Measurements from ENCODE around the gene C3orf18. TPM values are rescaled to one million over a fixed set of nuclear protein-coding genes. Genes with fewer than 3 reads are reported as not detected.

The C3orf18 gene
- total and polyA plus RNA-seq, 10 of the 15 experiments (the other 5 are each of a cell fraction or from before 2014, with no cell fraction given), result 0.06 to 3.2 (median 0.66) TPM

DNA sequence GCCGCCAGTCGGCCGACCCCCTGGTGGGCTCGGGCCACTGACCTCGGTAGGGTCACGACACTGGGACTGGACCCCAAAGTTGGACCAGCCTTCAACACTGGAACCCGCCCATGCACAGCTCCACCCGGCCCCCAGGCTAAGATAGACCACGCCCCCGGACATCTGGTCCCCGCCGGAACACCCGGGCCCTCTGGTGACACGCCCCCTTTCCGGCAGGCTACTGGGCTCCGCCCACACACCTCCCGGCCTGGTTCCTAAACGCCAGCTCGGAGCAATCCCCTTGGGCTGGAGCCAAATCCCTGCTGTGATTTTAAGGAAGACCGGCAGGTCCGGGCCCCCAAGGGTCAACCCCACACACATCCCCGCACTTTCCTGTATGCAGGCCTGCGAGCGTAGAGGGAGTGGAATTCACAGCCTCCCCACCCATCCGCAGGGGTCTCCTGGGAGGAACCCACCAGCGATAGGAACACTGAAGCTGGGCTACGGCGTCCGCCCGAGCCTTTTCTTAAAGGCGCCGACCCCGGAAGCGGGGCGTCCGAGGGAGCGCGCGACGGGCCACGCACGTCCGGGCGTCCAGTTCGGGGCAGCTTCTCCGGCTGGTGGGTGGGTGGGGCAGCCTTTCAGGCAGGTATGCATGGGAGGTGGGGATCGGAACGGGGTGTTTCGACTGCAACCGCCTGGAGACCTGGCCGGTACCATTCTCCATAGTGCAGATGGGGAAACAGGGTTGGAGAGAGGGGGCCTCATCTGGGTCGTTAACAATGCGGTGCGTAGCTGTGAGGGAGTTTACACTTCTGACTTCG is 1.6 kb upstream of the C3orf18 start, which contains the start of gene HEMK1 (continued):
- TF ChIP-seq RAD21 (IDR thresholded peaks at IDR 0.05; ENCODE audit: insufficient read depth, low read depth, low read length) (no peak), E4F1 (IDR thresholded peaks at IDR 0.05; ENCODE audit: borderline replicate concordance, partially characterized antibody) (peak; percentile 82), ZZZ3 (IDR thresholded peaks at IDR 0.05; ENCODE audit: control insufficient read depth, insufficient read length, low read depth) (no peak), MYB (IDR thresholded peaks at IDR 0.05; ENCODE audit: borderline replicate concordance, low read depth, low read length) (no peak), HDGF (IDR thresholded peaks at IDR 0.05) (no peak), SP1 (IDR thresholded peaks at IDR 0.05; ENCODE audit: low read depth, low read length) (peak; percentile 75), LARP7 (IDR thresholded peaks at IDR 0.05) (peak; percentile 51), RCOR1 (conservative IDR thresholded peaks at IDR 0.05; ENCODE audit: low read depth, low read length) (peak; percentile 61; the same call in 1 of the 2 replicates), POU2F2 (IDR thresholded peaks at IDR 0.05; ENCODE audit: borderline replicate concordance, low read depth, low read length) (0 out of 3 replicates have a peak, but pooled peaks have one; percentile 38), IRF4 (IDR thresholded peaks at IDR 0.05; ENCODE audit: low read depth, low read length) (no peak), ZNF217 (IDR thresholded peaks at IDR 0.05) (peak; percentile 23; the same call in 1 of the 2 replicates), SMAD5 (IDR thresholded peaks at IDR 0.05; ENCODE audit: low read depth) (no peak; the same call in 1 of the 2 replicates), GABPA (IDR thresholded peaks at IDR 0.05; ENCODE audit: low read depth) (peak; percentile 98), NR2C1 (IDR thresholded peaks at IDR 0.05) (peak; percentile 91), ZSCAN29 (IDR thresholded peaks at IDR 0.05) (peak; percentile 50; the same call in 1 of the 2 replicates)
- TF ChIP-seq, protein P1, sequence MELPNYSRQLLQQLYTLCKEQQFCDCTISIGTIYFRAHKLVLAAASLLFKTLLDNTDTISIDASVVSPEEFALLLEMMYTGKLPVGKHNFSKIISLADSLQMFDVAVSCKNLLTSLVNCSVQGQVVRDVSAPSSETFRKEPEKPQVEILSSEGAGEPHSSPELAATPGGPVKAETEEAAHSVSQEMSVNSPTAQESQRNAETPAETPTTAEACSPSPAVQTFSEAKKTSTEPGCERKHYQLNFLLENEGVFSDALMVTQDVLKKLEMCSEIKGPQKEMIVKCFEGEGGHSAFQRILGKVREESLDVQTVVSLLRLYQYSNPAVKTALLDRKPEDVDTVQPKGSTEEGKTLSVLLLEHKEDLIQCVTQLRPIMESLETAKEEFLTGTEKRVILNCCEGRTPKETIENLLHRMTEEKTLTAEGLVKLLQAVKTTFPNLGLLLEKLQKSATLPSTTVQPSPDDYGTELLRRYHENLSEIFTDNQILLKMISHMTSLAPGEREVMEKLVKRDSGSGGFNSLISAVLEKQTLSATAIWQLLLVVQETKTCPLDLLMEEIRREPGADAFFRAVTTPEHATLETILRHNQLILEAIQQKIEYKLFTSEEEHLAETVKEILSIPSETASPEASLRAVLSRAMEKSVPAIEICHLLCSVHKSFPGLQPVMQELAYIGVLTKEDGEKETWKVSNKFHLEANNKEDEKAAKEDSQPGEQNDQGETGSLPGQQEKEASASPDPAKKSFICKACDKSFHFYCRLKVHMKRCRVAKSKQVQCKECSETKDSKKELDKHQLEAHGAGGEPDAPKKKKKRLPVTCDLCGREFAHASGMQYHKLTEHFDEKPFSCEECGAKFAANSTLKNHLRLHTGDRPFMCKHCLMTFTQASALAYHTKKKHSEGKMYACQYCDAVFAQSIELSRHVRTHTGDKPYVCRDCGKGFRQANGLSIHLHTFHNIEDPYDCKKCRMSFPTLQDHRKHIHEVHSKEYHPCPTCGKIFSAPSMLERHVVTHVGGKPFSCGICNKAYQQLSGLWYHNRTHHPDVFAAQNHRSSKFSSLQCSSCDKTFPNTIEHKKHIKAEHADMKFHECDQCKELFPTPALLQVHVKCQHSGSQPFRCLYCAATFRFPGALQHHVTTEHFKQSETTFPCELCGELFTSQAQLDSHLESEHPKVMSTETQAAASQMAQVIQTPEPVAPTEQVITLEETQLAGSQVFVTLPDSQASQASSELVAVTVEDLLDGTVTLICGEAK (IDR thresholded peaks at IDR 0.05; ENCODE audit: borderline replicate concordance), result peak; percentile 99
- TF ChIP-seq, protein P2, sequence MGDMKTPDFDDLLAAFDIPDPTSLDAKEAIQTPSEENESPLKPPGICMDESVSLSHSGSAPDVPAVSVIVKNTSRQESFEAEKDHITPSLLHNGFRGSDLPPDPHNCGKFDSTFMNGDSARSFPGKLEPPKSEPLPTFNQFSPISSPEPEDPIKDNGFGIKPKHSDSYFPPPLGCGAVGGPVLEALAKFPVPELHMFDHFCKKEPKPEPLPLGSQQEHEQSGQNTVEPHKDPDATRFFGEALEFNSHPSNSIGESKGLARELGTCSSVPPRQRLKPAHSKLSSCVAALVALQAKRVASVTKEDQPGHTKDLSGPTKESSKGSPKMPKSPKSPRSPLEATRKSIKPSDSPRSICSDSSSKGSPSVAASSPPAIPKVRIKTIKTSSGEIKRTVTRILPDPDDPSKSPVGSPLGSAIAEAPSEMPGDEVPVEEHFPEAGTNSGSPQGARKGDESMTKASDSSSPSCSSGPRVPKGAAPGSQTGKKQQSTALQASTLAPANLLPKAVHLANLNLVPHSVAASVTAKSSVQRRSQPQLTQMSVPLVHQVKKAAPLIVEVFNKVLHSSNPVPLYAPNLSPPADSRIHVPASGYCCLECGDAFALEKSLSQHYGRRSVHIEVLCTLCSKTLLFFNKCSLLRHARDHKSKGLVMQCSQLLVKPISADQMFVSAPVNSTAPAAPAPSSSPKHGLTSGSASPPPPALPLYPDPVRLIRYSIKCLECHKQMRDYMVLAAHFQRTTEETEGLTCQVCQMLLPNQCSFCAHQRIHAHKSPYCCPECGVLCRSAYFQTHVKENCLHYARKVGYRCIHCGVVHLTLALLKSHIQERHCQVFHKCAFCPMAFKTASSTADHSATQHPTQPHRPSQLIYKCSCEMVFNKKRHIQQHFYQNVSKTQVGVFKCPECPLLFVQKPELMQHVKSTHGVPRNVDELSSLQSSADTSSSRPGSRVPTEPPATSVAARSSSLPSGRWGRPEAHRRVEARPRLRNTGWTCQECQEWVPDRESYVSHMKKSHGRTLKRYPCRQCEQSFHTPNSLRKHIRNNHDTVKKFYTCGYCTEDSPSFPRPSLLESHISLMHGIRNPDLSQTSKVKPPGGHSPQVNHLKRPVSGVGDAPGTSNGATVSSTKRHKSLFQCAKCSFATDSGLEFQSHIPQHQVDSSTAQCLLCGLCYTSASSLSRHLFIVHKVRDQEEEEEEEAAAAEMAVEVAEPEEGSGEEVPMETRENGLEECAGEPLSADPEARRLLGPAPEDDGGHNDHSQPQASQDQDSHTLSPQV (IDR thresholded peaks at IDR 0.05), result peak; percentile 7; the same call in 1 of the 2 replicates
- TF ChIP-seq, protein P3, sequence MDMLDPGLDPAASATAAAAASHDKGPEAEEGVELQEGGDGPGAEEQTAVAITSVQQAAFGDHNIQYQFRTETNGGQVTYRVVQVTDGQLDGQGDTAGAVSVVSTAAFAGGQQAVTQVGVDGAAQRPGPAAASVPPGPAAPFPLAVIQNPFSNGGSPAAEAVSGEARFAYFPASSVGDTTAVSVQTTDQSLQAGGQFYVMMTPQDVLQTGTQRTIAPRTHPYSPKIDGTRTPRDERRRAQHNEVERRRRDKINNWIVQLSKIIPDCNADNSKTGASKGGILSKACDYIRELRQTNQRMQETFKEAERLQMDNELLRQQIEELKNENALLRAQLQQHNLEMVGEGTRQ (IDR thresholded peaks at IDR 0.05; ENCODE audit: borderline replicate concordance, low read depth, low read length), result no peak
